GM21360 (cell line): ENCODE results near the gene PYCARD.

ENCODE experiments used
- ATAC-seq: cut with Tn5 transposase; IDR thresholded peaks from one replicate; pipeline ENCODE4 v1.9.1; 2021; ENCODE audit warnings: mild to moderate bottlenecking, moderate library complexity; ENCODE audit not compliant: unreplicated experiment

The PYCARD gene

DNA sequence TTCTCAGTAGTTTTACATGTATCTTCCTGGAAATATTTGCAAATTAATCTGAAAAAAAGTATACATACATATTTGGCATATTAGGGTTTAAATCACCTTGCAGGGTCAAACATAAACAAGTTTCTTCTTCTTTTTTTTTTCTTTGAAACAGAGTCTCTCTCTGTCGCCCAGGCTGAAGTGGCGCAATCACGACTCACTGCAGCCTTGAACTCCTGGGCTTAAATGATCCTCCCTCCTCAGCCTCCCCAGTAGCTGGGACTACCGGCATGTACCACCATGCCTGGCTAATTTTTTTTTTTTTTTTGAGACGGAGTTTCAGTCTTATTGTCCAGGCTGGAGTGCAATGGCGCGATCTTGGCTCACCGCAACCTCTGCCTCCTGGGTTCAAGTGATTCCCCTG is 35.2 kb downstream of the PYCARD start:
- no peak for ATAC-seq

DNA sequence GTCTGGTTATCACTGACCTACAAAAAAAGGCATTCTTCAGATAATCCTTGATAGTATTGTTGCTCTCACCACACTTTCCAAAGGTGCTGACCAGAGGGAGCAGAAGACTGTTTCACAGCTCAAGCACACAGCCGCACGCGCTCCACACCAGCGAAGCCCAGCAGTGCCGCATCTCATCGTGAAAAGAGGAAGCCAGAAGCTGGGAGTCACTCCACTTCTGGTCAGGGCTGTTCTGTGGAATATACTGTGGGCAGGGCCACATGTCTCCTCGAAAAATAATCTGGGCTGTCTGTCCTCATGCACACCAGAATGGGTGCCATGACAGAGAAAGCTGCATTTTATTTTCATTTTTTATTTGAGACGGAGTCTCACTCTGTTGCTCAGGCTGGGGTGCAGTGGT is 45.4 kb downstream of the PYCARD start:
- ATAC-seq = no peak
